GM23338 (cell line): Measurements from ENCODE around the gene PTPN21. TPM values are rescaled to one million over a fixed set of nuclear protein-coding genes. Genes with fewer than 3 reads are reported as not detected.

Experiments
- ATAC-seq: fragments of 200-7000 bp; cut with Tn5 transposase; 3 replicates; pipeline ENCODE4 v1.9.1; 2020
- DNase-seq: peaks from one replicate; pipeline ENCODE4 v3.0.0-alpha.2; 2015; ENCODE audit warnings: low spot score
- H2AFZ ChIP-seq: fragments of 200-600 bp; sonication (generic); 2 replicates; pipeline ENCODE4 v1.8.0; 2016; ENCODE audit warnings: antibody characterized with exemption, mild to moderate bottlenecking, moderate library complexity
- H3F3A ChIP-seq: fragments of 200-600 bp; sonication (generic); replicated peaks from 2 replicates; pipeline ENCODE4 v1.8.0; 2017; ENCODE audit warnings: antibody characterized with exemption, mixed run types, low read depth
- H3K27ac ChIP-seq: fragments of 200-600 bp; sonication (generic); 2 replicates; pipeline ENCODE4 v1.6.1; 2016; ENCODE audit warnings: low read depth
- H3K27me3 ChIP-seq: fragments of 200-600 bp; sonication (generic); 2 replicates; pipeline ENCODE4 v1.8.0; 2016; ENCODE audit warnings: mild to moderate bottlenecking, mixed run types, moderate library complexity; ENCODE audit not compliant: insufficient read depth
- H3K36me3 ChIP-seq: fragments of 200-600 bp; sonication (generic); 2 replicates; pipeline ENCODE4 v1.8.0; 2016; ENCODE audit warnings: mild to moderate bottlenecking; ENCODE audit not compliant: insufficient read depth
- H3K4me1 ChIP-seq: fragments of 200-600 bp; sonication (generic); 2 replicates; pipeline ENCODE4 v1.8.0; 2016; ENCODE audit warnings: mild to moderate bottlenecking, moderate library complexity; ENCODE audit not compliant: insufficient read depth
- H3K4me2 ChIP-seq: fragments of 200-600 bp; sonication (generic); 2 replicates; pipeline ENCODE4 v1.7.1; 2017; ENCODE audit warnings: mixed run types
- H3K4me3 ChIP-seq: fragments of 200-600 bp; sonication (generic); 2 replicates; pipeline ENCODE4 v1.6.1; 2016; ENCODE audit warnings: mixed run types
- H3K79me2 ChIP-seq: fragments of 200-600 bp; sonication (generic); replicated peaks from 2 replicates; pipeline ENCODE4 v1.8.0; 2017; ENCODE audit warnings: mild to moderate bottlenecking; ENCODE audit not compliant: insufficient read depth
- H3K9me2 ChIP-seq: fragments of 200-600 bp; sonication (generic); 2 replicates; pipeline ENCODE4 v1.8.0; 2017; ENCODE audit not compliant: insufficient read depth
- H4K20me1 ChIP-seq: fragments of 200-600 bp; sonication (generic); replicated peaks from 2 replicates; pipeline ENCODE4 v1.8.0; 2017; ENCODE audit warnings: mild to moderate bottlenecking; ENCODE audit not compliant: insufficient read depth
- H3K27ac Mint-ChIP-seq: 2 replicates; pipeline ENCODE4 v1.8.0; 2020; ENCODE audit warnings: inconsistent platforms, mild to moderate bottlenecking, moderate library complexity, mixed read lengths
- H3K27me3 Mint-ChIP-seq: 3 replicates; pipeline ENCODE4 v1.8.0; 2022; ENCODE audit warnings: low read depth, mild to moderate bottlenecking, moderate library complexity, mixed read lengths, inconsistent platforms; ENCODE audit not compliant: insufficient read depth, poor library complexity
- H3K36me3 Mint-ChIP-seq: 3 replicates; pipeline ENCODE4 v1.8.0; 2021; ENCODE audit warnings: low read depth, mild to moderate bottlenecking, inconsistent platforms, moderate library complexity, mixed read lengths
- H3K4me1 Mint-ChIP-seq: 3 replicates; pipeline ENCODE4 v1.8.0; 2020; ENCODE audit warnings: mild to moderate bottlenecking, inconsistent platforms, mixed read lengths
- H3K4me3 Mint-ChIP-seq: 3 replicates; pipeline ENCODE4 v1.8.0; 2021; ENCODE audit warnings: moderate library complexity, mild to moderate bottlenecking, inconsistent platforms, mixed read lengths
- H3K9me3 Mint-ChIP-seq: 3 replicates; pipeline ENCODE4 v1.8.0; 2020; ENCODE audit warnings: moderate library complexity, mild to moderate bottlenecking, inconsistent platforms, mixed read lengths
- CREB1 ChIP-seq: fragments of 250-450 bp; sonication (Bioruptor Pico); IDR thresholded peaks from 2 replicates; pipeline ENCODE4 v1.5.0; 2020; ENCODE audit warnings: low read depth, mild to moderate bottlenecking, moderate library complexity
- EZH2 ChIP-seq: fragments of 200-600 bp; sonication (generic); IDR thresholded peaks from one replicate; pipeline ENCODE4 v1.8.0; 2017; ENCODE audit warnings: antibody characterized with exemption, mild to moderate bottlenecking, low read depth; ENCODE audit not compliant: unreplicated experiment
- EZH2phosphoT487 ChIP-seq: fragments of 200-600 bp; sonication (generic); IDR thresholded peaks from one replicate; pipeline ENCODE4 v1.8.1; 2018; ENCODE audit warnings: antibody characterized with exemption; ENCODE audit not compliant: unreplicated experiment
- JUNB ChIP-seq: IDR thresholded peaks from one replicate; pipeline ENCODE4 v1.6.1; 2016; ENCODE audit warnings: antibody characterized with exemption; ENCODE audit not compliant: unreplicated experiment
- NANOG ChIP-seq: IDR thresholded peaks from 2 replicates; pipeline ENCODE4 v1.6.1; 2016; ENCODE audit warnings: antibody characterized with exemption, borderline replicate concordance
- POLR2AphosphoS5 ChIP-seq: IDR thresholded peaks from 2 replicates; pipeline ENCODE4 v1.6.1; 2016; ENCODE audit warnings: antibody characterized with exemption, low read depth
- STAT1 ChIP-seq: IDR thresholded peaks from one replicate; pipeline ENCODE4 v1.6.1; 2016; ENCODE audit warnings: antibody characterized with exemption; ENCODE audit not compliant: unreplicated experiment
- ZNF331 ChIP-seq: fragments of 250-450 bp; sonication (Bioruptor Pico); IDR thresholded peaks from 2 replicates; pipeline ENCODE4 v1.5.0; 2020; ENCODE audit warnings: low read depth, mild to moderate bottlenecking, moderate library complexity
- polyA plus RNA-seq: library from polyadenylated mRNA; unstranded; fragments of >200 nt; fragmentation: Nextera tagmentation; extraction: Ambion mirVana; gene quantifications from 2 replicates; pipeline ENCODE4 v1.2.1, GENCODE V29; 2016
- total RNA-seq: library from RNA; depleted of rRNA; stranded (reverse); fragments of >200 nt; shearing (Covaris generic); gene quantifications from 2 replicates; pipeline ENCODE4 v1.2.3, GENCODE V29; 2014
- TF ChIP-seq, protein P1 (sequence below): IDR thresholded peaks from 2 replicates; pipeline ENCODE4 v1.6.1; 2016; ENCODE audit warnings: antibody characterized with exemption
- TF ChIP-seq, protein P2 (sequence below), 2 experiments: fragments of 200-600 bp in 1 of 2; sonication (generic) in 1 of 2; conservative IDR thresholded peaks; 2 replicates each; pipeline versions ENCODE4 v1.5.1 to v1.6.1; 2016 to 2017; ENCODE audit warnings: antibody characterized with exemption in 2 of 2, low read depth in 2 of 2, mild to moderate bottlenecking in 2 of 2, moderate library complexity in 1 of 2
- TF ChIP-seq, protein P3 (sequence below): IDR thresholded peaks from one replicate; pipeline ENCODE4 v1.6.1; 2018; ENCODE audit warnings: antibody characterized with exemption; ENCODE audit not compliant: unreplicated experiment

Gene PTPN21
- total and polyA plus RNA-seq, 2 experiments from 2014 or later: 2.7 to 5.6 TPM

DNA sequence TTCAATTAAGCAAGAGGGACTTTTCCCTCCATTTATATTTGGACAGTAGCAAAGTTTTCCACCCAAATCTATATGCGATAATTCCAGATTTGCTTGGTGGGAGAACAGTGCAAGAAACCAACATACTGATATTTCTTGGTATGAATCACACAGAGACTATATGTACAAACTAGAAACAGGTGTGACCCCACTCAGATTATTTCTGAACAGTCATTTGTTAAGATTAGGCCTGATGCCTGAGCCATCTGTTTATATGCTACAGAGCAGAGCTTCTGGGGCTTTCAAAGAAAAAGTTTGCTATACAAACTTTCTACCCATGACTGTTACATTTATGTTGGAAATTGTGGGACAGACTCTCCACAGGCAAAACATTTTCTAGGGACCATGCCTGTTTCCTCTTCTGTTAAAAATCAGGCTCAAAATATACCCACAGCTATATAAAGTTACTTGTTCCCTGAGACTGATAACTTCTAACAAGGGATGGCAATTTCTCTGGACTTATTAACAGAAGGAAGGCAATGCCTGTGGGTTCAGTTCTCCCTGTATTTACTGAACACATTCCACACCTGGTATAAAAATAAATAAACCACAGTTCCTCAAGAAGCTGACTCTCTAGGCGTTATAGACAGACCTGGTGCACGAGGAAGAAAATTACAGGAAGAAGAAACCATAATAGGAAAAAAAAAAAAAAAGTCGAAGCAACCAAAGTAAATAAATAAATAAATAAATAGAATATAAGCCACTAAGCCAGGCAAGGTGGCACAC lies 8.0 kb downstream of the PTPN21 start (continued):
- no peak for TF ChIP-seq ZNF331
- no peak for TF ChIP-seq CREB1 (CRISPR knock-in tag)
- no peak for TF ChIP-seq STAT1
- TF ChIP-seq EZH2: no peak

DNA sequence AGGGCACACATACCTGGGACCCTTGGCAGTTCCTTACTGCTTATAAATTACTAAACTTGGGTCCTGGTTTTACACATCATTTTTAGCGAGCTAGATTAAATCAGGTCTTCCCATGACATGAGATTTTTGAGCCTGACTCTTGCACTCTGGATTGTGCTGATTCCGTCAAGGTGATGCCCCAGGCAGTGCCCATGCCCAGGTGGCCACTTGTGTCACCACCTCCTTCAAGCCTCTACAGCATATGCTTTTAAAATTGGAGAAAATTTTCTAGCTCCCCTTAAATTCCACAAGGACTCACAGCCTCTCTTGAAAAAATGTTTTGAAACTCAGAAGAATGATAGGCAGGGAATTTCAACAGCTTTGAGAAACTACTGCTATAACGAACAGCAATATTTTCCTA lies 9.6 kb downstream of the PTPN21 start:
- H3K27me3 ChIP-seq: no peaks in the 10 kb centered on the region
- TF ChIP-seq POLR2AphosphoS5 (no peak), STAT1 (no peak)
- TF ChIP-seq, protein P1, sequence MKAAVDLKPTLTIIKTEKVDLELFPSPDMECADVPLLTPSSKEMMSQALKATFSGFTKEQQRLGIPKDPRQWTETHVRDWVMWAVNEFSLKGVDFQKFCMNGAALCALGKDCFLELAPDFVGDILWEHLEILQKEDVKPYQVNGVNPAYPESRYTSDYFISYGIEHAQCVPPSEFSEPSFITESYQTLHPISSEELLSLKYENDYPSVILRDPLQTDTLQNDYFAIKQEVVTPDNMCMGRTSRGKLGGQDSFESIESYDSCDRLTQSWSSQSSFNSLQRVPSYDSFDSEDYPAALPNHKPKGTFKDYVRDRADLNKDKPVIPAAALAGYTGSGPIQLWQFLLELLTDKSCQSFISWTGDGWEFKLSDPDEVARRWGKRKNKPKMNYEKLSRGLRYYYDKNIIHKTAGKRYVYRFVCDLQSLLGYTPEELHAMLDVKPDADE: no peak
- TF ChIP-seq, protein P2, sequence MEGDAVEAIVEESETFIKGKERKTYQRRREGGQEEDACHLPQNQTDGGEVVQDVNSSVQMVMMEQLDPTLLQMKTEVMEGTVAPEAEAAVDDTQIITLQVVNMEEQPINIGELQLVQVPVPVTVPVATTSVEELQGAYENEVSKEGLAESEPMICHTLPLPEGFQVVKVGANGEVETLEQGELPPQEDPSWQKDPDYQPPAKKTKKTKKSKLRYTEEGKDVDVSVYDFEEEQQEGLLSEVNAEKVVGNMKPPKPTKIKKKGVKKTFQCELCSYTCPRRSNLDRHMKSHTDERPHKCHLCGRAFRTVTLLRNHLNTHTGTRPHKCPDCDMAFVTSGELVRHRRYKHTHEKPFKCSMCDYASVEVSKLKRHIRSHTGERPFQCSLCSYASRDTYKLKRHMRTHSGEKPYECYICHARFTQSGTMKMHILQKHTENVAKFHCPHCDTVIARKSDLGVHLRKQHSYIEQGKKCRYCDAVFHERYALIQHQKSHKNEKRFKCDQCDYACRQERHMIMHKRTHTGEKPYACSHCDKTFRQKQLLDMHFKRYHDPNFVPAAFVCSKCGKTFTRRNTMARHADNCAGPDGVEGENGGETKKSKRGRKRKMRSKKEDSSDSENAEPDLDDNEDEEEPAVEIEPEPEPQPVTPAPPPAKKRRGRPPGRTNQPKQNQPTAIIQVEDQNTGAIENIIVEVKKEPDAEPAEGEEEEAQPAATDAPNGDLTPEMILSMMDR (conservative IDR thresholded peaks at IDR 0.05; ENCODE audit: low read depth in 2 of 2): no peak
- H2AFZ ChIP-seq: no peak overlapping the region
- no peak for ATAC-seq
- peaks cover 4% of the 10 kb centered on the region for H4K20me1 ChIP-seq
- no peak overlapping the region for H3K4me3 ChIP-seq
- H3F3A ChIP-seq: no peaks in the 10 kb centered on the region
- peaks cover 13% of the 10 kb centered on the region for H3K79me2 ChIP-seq
- Mint-ChIP-seq H3K36me3 (peaks cover 3% of the 10 kb centered on the region; the same call in 2 of the 3 replicates), H3K4me3 (no peak overlapping the region), H3K27ac (no peak overlapping the region), H3K4me1 (no peaks in the 10 kb centered on the region), H3K9me3 (no peaks in the 10 kb centered on the region), H3K27me3 (peaks cover 1% of the 10 kb centered on the region)
- no peak overlapping the region for H3K4me2 ChIP-seq
- H3K9me2 ChIP-seq: no peaks in the 10 kb centered on the region
- no peaks in the 10 kb centered on the region for H3K4me1 ChIP-seq
- H3K27ac ChIP-seq: no peak overlapping the region
- no peak for DNase-seq
- H3K36me3 ChIP-seq: peaks cover 5% of the 10 kb centered on the region; the same call in 1 of the 2 replicates

DNA sequence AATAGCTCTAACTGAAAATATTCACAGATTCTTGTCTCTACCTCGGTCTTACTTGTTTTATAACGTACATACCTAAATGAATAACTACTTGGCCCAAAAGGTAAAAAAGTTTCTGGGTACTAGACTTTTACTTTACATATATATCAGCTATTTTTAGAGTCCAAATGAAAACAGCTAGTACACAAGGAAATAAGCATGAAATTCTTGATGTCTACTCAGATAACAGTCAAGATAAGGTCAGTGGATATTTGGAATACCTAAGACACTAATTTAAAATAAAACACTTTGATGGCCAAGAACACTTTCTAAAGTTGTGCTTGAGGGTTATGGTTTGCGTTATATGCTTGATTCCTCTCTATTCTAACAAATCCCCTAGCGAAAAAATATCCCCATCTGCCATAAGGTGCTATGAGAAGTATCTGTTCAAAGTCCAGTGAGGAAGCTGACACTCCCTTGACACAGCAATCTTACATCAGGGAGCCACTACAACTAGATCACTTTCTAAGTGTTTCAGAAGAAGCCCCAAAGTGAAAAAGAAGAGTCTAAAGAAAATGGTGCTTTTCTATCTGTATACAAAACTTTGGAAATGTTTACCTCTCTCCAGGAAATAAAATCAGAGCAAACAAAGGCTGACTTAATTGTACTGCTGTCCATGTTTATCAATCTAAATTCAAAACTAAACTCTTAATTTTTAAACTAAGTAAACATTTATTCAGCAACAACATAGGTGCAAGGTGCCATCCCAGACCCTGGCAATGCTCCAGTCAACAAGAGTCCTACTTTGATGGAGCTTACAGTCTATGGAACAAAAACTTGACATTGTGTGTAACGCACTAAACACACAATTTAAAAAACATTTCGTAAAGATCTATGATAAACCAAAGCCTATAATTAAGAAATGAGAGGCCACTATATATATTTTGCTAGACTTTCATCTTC lies 11.7 kb downstream of the PTPN21 start:
- peaks cover 13% of the 10 kb centered on the region for H3K79me2 ChIP-seq
- no peak overlapping the region for H3K4me2 ChIP-seq
- no peak overlapping the region for H2AFZ ChIP-seq
- no peaks in the 10 kb centered on the region for H3K9me3 Mint-ChIP-seq
- no peak overlapping the region for H3K4me3 ChIP-seq
- H3K36me3 ChIP-seq: no peaks in the 10 kb centered on the region; the same call in 1 of the 2 replicates
- ATAC-seq (no peak), DNase-seq (no peak)
- H3K9me2 ChIP-seq: no peaks in the 10 kb centered on the region
- H3K27ac Mint-ChIP-seq: no peak overlapping the region
- H3K27ac ChIP-seq: no peak overlapping the region
- no peak overlapping the region for H3K4me3 Mint-ChIP-seq
- peaks cover 4% of the 10 kb centered on the region for H4K20me1 ChIP-seq
- no peaks in the 10 kb centered on the region for H3F3A ChIP-seq
- no peaks in the 10 kb centered on the region for H3K4me1 ChIP-seq
- H3K4me1 Mint-ChIP-seq: no peaks in the 10 kb centered on the region
- no peaks in the 10 kb centered on the region; the same call in 2 of the 3 replicates for H3K36me3 Mint-ChIP-seq
- no peaks in the 10 kb centered on the region for H3K27me3 ChIP-seq
- no peaks in the 10 kb centered on the region for H3K27me3 Mint-ChIP-seq
- TF ChIP-seq, protein P3, sequence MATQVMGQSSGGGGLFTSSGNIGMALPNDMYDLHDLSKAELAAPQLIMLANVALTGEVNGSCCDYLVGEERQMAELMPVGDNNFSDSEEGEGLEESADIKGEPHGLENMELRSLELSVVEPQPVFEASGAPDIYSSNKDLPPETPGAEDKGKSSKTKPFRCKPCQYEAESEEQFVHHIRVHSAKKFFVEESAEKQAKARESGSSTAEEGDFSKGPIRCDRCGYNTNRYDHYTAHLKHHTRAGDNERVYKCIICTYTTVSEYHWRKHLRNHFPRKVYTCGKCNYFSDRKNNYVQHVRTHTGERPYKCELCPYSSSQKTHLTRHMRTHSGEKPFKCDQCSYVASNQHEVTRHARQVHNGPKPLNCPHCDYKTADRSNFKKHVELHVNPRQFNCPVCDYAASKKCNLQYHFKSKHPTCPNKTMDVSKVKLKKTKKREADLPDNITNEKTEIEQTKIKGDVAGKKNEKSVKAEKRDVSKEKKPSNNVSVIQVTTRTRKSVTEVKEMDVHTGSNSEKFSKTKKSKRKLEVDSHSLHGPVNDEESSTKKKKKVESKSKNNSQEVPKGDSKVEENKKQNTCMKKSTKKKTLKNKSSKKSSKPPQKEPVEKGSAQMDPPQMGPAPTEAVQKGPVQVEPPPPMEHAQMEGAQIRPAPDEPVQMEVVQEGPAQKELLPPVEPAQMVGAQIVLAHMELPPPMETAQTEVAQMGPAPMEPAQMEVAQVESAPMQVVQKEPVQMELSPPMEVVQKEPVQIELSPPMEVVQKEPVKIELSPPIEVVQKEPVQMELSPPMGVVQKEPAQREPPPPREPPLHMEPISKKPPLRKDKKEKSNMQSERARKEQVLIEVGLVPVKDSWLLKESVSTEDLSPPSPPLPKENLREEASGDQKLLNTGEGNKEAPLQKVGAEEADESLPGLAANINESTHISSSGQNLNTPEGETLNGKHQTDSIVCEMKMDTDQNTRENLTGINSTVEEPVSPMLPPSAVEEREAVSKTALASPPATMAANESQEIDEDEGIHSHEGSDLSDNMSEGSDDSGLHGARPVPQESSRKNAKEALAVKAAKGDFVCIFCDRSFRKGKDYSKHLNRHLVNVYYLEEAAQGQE: no peak
- TF ChIP-seq NANOG (no peak), CREB1 (CRISPR knock-in tag) (no peak), EZH2phosphoT487 (no peak), JUNB (no peak)
- TF ChIP-seq, protein P2 (conservative IDR thresholded peaks at IDR 0.05; ENCODE audit: low read depth in 2 of 2): no peak
